Epidermal melanocyte (primary cell): ENCODE data around the gene SP3.
A peak's percentile ranks its signal among the peaks of the same experiment; 100 is the strongest.
"Not testable (repeated sequence)": the region's sequence is repeated elsewhere in the genome, so short reads cannot be mapped to it uniquely, and the experiment has no call there.

Source experiments
- DNase-seq: peaks from one replicate; pipeline ENCODE4 v3.0.0; 2011; ENCODE audit warnings: low spot score; ENCODE audit not compliant: insufficient read length

Gene SP3

GRCh38 chr2:173891315-173892037 is 73.7 kb downstream of the SP3 start:
- DNase-seq = no peak

DNA sequence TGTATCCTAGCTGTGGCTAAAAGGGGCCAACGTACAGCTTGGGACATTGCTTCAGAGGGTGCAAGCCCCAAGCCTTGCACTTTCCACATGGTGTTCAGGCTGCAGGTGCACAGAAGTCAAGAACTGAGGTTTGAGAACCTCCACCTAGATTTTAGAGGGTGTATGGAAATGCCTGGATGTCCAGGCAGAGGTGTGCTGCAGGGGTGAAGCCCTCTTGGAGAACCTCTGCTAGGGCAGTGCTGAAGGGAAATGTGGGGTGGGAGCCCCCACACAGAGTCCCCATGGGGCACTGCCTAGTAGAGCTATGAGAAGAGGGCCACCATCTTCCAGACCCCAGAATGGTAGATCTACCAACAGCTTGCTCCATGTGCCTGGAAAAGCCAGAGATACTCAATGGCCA is 75.7 kb downstream of the SP3 start:
- DNase-seq = not testable (repeated sequence)

DNA sequence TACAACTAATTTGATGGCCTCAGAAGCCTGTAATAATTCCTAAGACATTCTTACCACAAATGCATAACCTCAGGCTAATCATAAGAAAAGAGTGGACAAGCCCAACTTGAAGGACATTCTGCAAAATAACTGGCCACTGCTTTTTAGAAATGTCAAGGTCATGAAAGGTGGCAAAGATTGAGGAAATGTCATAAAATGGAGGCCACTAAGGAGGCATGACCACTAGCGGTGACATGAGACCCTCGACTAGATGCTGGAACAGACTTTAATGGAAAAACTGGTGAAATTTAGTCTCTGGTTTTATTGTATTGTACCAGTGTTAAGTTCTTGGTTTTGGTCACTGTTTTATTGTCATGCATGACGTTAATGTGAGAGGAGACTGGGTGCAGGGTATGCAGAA is 78.6 kb downstream of the SP3 start:
- no peak for DNase-seq

DNA sequence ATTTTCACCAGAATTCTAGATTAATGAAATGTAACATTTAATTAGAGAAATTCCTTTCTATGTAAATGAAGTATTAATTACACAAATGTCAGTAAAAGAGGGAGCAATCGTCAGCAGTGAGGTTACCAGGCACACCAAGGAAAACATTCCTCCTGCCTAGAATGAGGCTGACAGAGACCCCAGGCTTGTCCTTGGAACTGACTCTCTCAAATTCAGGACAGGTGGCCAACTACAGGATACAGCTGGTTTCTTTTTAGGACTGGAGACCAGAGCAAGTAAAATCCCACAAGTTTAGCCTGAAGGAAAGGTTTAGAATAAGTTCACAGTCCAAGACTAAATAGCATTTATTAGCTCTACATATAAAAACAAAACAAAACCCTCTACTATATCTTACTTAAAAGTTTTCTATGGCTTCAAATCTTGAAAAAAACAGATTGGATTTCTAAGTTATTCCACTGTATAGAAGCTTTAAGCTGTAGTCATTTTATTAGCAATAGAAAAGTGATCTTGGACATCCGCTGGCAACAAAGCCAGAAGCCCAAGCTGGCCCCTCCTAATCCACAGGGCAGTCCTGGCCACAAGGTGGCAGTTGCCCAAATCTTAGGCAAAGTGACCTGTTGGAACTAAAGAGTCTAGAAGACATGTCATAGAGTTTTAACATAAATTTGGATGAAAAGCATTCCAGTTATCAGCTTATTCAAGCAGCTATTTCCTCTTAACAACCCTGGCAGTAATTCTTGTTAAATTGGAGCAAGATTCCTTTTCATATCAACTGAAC is 81.0 kb downstream of the SP3 start:
- DNase-seq = peak; percentile 37

- no peak for DNase-seq
Observed at GRCh38 chr2:173881886-173882285, 83.3 kb downstream of the SP3 start.

DNA sequence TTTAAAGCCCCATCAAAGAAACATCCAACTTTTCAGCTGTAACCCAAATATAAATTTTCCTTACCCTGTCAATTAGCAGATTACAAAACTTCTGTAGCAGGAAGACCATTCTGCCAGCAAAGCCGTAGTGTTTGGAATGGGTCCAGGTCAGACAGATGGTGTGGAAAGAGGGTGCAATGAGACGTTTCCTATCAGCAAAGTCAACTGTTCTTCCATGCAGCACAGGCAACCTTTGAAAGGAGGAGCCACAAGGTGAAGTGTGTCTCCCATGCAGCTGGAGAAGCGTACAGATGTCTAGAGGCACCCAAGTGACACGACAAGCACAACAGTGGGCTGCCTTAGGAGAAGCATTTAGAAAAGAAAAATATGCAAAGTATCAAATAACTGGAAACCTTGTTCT is 83.7 kb downstream of the SP3 start:
- DNase-seq = no peak

GRCh38 chr2:173880561-173880960 is 84.6 kb downstream of the SP3 start:
- no peak for DNase-seq

DNA sequence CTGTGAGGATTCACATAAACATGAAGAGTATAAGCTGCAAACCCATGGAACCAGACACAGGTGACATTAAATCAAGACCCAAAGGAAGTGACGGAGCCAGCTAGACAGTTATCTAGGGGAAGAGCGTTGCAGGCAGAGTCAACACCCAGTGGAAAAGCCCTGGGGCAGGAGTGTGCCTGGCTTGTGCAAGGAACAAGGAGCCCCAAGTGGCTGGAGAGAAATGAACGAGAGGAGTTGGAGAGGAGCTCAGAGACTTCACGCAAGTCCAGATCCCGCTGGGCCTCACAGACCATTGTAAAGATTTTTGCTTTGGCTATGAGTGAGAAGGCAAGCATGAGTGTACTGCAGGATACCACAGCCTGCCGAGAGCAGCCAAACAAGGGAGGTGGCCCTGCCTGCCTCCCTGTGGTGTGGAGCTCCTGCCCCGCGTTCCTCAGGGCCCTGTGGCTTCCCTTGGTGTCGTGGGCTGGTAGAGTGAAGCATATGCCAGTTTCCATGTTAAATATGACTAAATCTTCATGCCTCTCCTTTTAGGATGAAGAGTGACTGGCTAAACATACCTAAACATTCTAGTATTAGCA is 88.2 kb downstream of the SP3 start:
- DNase-seq = no peak

- no peak for DNase-seq
Observed at GRCh38 chr2:173874894-173875237, 90.3 kb downstream of the SP3 start.

DNA sequence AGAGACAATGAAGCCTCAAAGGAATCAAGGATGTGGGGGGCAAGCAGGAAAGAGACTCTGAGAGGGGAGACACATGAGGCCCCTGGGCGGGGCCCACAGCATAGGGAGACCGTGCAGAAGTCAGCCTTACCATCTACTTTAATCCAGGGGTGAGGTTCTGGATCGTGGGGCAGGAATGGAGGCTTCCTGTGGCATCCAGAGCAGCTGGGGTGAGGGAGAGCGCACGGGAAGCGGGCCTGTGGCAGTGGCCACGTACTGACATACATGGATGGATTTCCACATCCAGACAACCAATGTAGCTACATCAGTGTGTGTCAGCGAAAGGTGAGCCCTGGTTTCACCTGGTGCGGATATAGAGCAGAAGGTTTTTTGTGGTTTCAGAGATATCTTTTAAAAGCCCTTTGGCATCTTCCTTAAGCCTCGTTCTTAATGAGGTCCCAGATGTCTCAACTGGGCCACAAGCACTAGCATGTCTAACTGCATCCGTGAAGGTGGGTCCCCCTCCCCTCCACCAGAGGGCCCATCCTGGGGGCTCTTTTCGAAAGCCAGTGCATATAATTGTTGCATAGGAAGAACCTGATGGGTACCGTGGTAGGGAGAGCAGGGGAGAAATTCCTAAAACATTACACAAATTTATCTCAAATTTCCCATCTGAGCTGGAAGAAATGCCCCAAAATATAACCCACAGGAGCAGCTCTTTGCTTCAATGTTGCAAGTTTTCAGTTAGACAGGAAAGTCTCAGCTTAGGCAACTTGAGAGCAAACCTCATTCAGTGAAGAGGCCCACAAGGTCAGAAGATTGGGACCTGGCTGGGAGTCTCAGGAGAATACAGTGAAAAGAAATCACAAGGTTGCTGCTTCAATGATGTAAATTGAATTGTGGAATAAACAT is 90.9 kb downstream of the SP3 start:
- no peak for DNase-seq

GRCh38 chr2:173872714-173873113 is 92.5 kb downstream of the SP3 start:
- no peak for DNase-seq

DNA sequence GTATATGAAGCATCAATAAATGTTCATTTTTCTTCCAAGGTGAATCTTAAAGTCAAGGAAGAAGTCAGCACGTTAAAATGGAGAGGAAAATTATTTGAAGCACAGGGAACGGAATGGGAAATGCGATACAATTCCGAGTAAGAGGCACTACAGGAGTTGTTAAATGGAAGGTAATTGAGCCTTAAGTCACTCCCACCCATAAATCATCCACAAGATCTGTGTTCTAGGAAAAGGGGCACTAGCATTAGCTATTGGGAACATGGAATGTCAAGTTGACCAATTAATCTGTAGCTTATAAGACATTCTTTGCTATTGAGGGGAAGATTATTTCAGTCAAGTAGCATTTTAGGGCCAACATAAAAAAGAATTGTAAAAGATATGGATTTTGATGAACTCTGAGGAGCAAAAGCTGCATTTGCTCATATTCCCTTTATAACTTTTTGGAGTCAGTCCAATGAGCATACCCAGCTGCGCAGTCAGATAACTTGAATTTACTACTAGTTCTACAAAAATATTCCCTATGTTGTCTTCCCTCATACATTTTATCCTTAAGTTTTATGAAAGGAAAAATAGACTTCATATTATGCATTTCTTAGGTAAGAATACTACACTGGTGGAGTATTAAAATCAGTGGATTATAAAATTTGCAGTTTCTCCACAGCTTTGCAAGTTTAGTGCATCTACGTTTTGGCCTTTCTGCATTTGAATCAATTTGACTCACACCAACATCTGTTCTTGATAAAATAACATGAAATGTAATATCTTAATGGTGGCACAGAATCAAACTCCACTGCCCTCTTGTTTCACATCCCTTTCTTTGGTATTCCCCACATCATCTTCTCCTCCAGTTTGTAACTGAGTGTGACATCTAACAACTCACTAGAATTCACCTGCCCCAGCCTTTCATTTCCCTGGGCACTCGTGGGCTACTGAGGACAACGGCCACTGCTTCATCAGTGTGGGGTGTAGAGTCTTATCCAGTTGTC is 95.6 kb downstream of the SP3 start:
- no peak for DNase-seq

DNA sequence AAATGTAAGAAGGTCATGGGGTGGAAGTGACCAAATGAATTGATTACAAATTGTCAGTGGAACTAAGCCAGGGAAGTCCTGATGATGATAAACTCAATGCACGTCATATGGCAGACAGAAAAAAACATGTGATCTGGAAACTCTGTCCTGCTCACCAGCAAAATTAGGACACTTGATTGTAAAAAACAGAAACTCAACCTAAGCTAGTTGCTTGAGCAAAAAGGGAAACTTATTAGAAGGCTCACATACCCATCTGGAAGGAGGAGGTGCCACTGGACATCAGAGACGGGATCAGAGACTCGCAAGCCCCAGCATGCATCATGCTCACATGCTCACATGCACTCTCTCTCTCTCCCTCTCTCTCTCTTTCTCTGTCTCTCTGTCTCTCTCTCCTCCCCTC is 96.8 kb downstream of the SP3 start:
- no peak for DNase-seq

- DNase-seq = no peak
Observed at GRCh38 chr2:173866874-173867618, 98.1 kb downstream of the SP3 start.

DNA sequence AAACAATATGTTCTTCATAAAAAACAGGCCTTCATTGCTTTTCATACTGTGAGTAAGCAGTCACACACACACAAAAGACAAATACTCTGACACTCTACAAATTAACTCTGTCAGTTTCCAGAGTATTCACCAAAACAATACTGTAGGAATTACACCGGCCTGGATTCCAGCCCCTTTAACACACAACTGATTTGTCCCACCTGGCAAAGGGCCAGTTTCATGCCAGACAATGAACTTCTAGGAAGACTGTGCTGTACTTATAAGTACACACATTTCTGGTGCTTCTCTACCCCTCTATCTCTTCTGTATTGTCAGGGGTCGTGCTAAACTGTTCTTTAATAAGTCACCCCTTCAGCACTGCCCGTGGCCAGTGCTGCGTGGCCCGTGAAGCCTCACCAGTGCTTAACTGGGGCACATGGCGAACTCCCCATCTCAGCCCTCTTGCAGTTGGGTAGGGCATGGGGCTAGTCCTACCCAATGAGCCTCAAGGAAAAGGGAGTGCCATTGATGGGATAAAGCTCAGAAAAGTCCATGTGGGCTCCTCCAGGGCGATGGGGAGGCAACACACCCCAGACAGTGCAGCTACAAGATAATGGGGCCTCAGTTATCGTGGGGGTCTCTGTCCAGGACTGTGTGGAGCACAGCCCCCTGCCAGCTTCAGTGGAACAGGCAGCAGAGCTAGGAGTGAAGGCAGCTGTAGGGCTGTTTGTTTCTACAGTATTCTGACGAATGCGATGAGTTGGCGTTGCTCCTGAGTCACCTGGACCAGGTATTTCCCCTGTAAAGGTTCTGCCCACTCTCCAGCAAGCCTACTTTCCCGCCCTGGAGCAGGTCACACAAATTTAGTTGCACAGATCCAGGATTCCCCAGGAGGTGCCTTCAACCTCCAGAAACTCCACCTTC is 99.0 kb downstream of the SP3 start:
- DNase-seq = no peak

DNA sequence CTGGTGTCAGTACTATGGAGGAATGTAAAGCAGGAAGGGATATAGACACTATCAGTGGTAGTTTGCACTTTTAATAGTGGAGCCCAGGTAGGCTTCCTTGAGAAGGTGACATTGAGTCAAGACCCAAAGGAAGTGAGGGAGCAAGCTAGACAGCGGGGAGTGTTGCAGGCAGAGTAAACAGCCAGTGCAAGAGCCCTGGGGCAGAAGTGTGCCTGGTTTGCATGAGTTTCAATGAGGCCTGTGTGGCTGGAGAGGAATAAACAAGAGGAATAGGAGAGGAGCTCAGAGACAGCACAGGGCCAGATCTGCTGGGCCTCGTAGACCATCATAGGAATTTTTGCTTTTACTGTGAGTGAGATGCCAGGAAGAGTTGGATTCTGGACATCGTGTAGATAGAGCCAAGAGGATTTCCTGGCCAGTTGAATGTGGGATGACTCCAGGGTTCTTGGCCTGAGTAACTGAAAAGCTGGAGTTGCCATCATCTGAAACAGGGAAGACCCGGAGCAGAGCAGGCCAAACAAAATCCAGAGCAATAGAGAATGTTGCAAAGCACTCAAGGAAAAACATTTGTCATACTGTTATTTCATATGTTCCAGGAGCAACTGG is 102.5 kb downstream of the SP3 start:
- DNase-seq = no peak

GRCh38 chr2:173860566-173860965 is 104.6 kb downstream of the SP3 start:
- no peak for DNase-seq

- no peak for DNase-seq
Observed at GRCh38 chr2:173860082-173860481, 105.1 kb downstream of the SP3 start.
